Stimulated activated effector memory CD8-positive, alpha-beta T cell treated with anti-CD3 and anti-CD28 coated beads, Interleukin-12 subunit alpha, Interleukin-12 subunit beta, amount 100 ng/mL, for 72 hours (primary cell): ENCODE results near the gene PDE6B.

Experiments
- ATAC-seq: fragments of 150-1000 bp; cut with Tn5 transposase; 2 replicates; pipeline ENCODE4 v1.10.0; 2021
- DNase-seq, 2 donors: peaks; one replicate each; pipeline ENCODE4 v3.0.0; 2021 to 2022; ENCODE audit warnings: low spot score in 2 of 2
- H3K27ac Mint-ChIP-seq: one replicate; pipeline ENCODE4 v1.8.0; 2022; ENCODE audit warnings: mild to moderate bottlenecking, mixed read lengths
- H3K36me3 Mint-ChIP-seq: one replicate; pipeline ENCODE4 v1.8.0; 2022; ENCODE audit warnings: mild to moderate bottlenecking, mixed read lengths
- H3K4me1 Mint-ChIP-seq: one replicate; pipeline ENCODE4 v1.8.0; 2022; ENCODE audit warnings: mixed read lengths
- H3K4me3 Mint-ChIP-seq: one replicate; pipeline ENCODE4 v1.8.0; 2022; ENCODE audit warnings: mild to moderate bottlenecking, mixed read lengths
- H3K9me3 Mint-ChIP-seq: one replicate; pipeline ENCODE4 v1.8.0; 2022; ENCODE audit warnings: mixed read lengths

Gene PDE6B

GRCh38 chr4:710916-711315 is 85.5 kb downstream of the PDE6B start:
- peaks cover 40% of the 10 kb centered on the region for H3K4me1 Mint-ChIP-seq
- no peaks in the 10 kb centered on the region for H3K9me3 Mint-ChIP-seq
- H3K36me3 Mint-ChIP-seq, result peaks cover 6% of the 10 kb centered on the region
- H3K27ac Mint-ChIP-seq, result no peak overlapping the region
- ATAC-seq, result no peak
- DNase-seq, result no peak
- H3K4me3 Mint-ChIP-seq, result no peak overlapping the region

GRCh38 chr4:712093-712492 is 86.7 kb downstream of the PDE6B start:
- peaks cover 6% of the 10 kb centered on the region for H3K36me3 Mint-ChIP-seq
- no peak overlapping the region for H3K27ac Mint-ChIP-seq
- H3K9me3 Mint-ChIP-seq, result no peaks in the 10 kb centered on the region
- H3K4me3 Mint-ChIP-seq, result no peak overlapping the region
- ATAC-seq (no peak), DNase-seq (no peak)
- H3K4me1 Mint-ChIP-seq, result peaks cover 40% of the 10 kb centered on the region

- H3K27ac Mint-ChIP-seq, result no peak overlapping the region
- peaks cover 6% of the 10 kb centered on the region for H3K36me3 Mint-ChIP-seq
- H3K4me3 Mint-ChIP-seq, result no peak overlapping the region
- no peaks in the 10 kb centered on the region for H3K9me3 Mint-ChIP-seq
- peak; percentile 13 for ATAC-seq
- DNase-seq, result no peak
- peaks cover 48% of the 10 kb centered on the region for H3K4me1 Mint-ChIP-seq
Measured at GRCh38 chr4:712916-713632, 87.7 kb downstream of the PDE6B start.

- Mint-ChIP-seq H3K9me3 (no peaks in the 10 kb centered on the region), H3K27ac (peak overlapping the region; percentile 76), H3K36me3 (peaks cover 6% of the 10 kb centered on the region), H3K4me3 (no peak overlapping the region), H3K4me1 (peaks cover 47% of the 10 kb centered on the region)
- ATAC-seq (no peak), DNase-seq (no peak)
Measured at GRCh38 chr4:714087-714486, 88.7 kb downstream of the PDE6B start.

DNA sequence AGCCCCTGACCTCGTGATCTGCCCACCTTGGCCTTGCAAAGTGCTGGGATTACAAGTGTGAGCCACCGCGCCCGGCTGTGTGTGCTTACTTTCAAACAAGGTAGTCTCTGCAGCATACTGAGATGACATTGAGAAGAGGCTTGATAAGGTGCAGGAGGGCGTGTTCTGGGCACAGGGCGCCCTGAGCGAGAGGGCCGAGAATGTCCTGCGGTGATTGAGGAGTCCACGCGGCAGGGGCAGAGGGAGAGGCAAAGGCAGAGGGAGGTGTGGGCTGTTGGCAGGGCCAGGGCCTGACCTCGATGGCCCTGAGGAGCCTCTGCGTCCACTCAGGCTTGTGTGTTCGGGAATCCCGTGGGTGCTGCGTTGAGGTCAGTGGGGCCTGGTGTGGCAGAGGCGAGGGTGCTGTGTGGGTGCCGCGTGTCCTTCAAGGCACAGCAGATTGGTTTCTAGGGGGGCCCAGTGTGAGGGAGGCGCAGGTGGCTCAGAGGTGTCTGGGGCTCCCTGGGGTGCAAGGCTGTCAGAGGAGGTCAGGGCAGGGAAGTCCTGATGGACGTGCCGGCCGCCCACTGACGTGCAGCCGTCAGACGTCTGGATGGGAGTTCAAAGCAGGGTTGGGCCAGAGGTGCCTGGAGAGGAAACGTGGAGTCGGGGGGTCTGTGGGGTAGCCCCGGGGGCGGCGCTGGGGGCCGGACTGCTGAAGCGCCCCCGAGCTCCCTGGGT is 92.4 kb downstream of the PDE6B start:
- H3K36me3 Mint-ChIP-seq, result peaks cover 17% of the 10 kb centered on the region

DNA sequence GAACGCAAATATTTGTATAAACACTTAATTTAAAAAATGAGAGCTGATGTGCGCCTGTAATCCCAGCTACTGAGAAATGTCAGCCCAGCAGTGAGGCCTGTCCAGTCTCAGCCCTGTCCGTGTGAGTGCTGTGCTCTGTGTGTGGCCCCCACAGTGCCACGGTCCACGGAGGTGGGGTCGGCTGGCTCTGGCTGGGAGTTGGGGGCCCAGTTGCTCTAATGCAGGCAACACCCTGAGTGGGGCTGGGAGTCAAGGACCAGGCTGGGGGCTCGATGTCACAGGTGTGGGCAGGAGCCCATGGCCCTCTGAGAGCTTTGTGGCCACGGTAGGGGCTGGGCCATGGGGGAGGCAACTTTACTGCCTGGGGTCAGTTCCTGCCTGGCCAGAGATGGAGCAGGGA is 93.1 kb downstream of the PDE6B start:
- ATAC-seq, result no peak
- Mint-ChIP-seq H3K27ac (peak overlapping the region; percentile 48), H3K4me1 (peaks cover 48% of the 10 kb centered on the region)

More for the DNA sequence above, 92.4 kb downstream of the PDE6B start:
- ATAC-seq (peak; percentile 24), DNase-seq (no peak)
- Mint-ChIP-seq H3K4me3 (no peak overlapping the region), H3K4me1 (peaks cover 55% of the 10 kb centered on the region), H3K27ac (peak overlapping the region; percentile 48), H3K9me3 (no peaks in the 10 kb centered on the region)

More for the DNA sequence above, 93.1 kb downstream of the PDE6B start:
- no peak for DNase-seq
- peaks cover 24% of the 10 kb centered on the region for H3K36me3 Mint-ChIP-seq
- H3K4me3 Mint-ChIP-seq, result no peak overlapping the region
- H3K9me3 Mint-ChIP-seq, result no peaks in the 10 kb centered on the region
